LNCAP (cell line): ENCODE results near the gene FAM76A.

Source experiments
- CTCF ChIP-seq: fragments of 450-650 bp; IDR thresholded peaks from 2 replicates; pipeline ENCODE4 v1.5.1; 2017; ENCODE audit warnings: mild to moderate bottlenecking

FAM76A gene

DNA sequence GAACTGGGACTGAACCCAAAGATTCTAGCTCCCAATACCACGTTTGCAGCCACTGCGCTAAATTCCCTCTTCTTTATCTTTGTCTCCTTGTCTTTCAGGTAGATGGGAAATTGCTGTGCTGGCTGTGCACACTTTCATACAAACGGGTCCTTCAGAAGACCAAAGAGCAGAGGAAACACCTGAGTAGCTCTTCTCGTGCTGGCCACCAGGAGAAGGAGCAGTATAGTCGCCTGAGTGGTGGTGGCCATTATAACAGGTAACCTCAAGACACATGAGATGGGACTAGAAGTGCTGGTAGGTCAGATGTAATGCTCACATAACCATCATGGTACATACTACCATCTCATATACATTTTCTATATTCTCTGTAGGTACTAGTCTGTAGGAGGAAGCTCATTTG, 18.8 kb downstream of the FAM76A start:
- no peak for TF ChIP-seq CTCF

GRCh38 chr1:27745466-27745865, 19.7 kb downstream of the FAM76A start:
- TF ChIP-seq CTCF, result no peak

DNA sequence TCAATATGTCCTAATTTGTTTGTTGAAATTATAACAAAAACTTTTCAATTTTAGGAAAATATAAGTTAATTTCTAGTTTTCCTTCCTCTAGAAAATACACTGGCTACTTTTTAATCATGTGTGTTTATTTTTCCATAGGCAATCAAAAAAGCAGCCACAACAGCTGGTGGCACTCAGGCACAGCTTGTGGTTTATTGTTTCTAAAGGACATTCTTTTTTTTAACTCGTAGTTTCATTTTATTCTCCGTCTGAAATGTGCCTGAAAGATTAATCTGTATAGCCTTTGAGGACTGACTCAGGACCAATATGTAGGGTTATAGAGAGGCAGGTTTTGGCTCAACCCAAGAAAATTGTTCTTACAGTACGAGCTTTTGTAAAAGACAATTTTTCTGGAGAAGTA, 26.6 kb downstream of the FAM76A start:
- TF ChIP-seq CTCF, result no peak

DNA sequence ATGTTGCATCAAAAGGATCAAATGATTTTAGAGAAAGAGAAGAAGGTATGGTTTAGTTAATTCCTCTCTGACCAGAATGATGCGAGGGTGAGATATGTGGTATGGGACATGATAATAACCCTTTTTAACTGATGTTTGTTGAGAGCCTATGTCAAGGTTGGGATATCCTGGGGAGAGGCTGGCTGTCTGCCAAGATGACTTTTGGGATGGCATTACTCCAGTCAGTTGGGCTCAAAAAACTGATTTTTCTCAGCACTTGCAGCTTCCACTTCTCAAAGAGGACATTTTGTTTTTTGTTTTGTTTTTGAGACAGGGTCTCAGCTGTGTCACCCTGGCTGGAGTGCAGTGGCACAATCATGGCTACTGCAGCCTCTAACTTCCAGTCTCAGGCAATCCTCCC, 29.5 kb downstream of the FAM76A start:
- TF ChIP-seq CTCF, result no peak

DNA sequence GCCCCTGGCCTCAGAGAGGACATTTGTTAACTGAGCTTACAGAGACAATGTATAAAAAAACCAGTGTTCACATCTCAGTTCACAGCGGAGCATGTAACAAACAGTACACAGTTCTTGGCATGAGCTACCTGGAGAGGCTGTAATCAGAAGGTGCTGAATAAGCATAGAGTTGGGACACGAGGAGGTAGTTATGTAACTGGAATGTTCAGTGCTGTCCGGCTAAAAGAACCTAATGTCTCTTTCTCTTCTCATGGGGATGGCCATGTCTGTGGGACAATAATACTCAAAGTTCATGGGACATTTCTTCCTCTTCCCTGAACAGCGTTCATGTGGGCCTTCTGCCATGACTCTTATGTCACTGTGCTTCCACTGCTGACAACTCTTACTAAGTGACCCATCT, 30.1 kb downstream of the FAM76A start:
- TF ChIP-seq CTCF, result no peak

DNA sequence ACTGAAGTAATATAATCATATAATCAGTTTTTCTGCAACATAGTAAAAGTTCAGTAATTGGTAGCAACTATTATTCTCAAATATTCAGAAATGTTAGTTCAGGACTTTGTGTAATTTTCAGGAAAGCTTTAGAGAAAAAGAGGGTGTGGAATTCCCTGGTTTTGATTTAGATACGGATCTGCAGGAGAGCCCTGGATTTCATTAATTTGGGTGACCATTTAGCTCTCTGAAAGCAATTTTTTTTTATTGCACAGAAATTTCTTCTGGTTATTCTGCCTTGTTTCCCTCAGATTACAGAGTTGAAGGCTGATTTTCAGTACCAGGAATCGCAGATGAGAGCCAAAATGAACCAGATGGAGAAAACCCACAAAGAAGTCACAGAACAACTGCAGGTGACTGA, 33.5 kb downstream of the FAM76A start:
- TF ChIP-seq CTCF, result no peak

GRCh38 chr1:27760426-27760825, 34.7 kb downstream of the FAM76A start:
- no peak for TF ChIP-seq CTCF

DNA sequence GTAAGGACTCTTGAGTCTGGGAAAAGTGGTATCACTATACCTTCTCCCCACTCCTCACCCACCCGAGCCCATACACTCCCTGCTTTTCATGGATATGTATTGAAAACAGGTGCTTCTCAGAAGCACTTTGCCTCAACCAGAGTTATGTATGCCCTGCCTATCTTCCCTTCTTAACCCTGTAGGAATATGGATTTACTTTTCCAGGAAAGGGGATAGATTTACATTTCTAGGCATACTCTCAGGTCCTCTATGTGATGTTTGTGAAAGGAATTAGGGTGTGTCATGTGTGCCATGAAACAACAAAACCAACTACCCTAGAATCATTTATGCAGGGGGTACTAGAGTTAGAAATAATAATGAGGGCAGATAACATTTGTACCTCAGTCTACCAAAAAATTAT, 36.3 kb downstream of the FAM76A start:
- TF ChIP-seq CTCF, result no peak
